ENCODE measurements around the gene SNHG17. TPM values are rescaled to one million over a fixed set of nuclear protein-coding genes. Genes with fewer than 3 reads are reported as not detected.

Gene SNHG17
- total and polyA plus RNA-seq, 2 donors (not counting 1 experiment from before 2014, with no cell fraction given), result 49.6 to 78.0 TPM

GRCh38 chr20:38423541-38423940 lies 11.6 kb downstream of the SNHG17 start:
- Histone ChIP-seq H3K9me3 (ENCODE audit: control extremely low read depth in 1 of 3, control insufficient read depth in 2 of 3, insufficient read depth in 1 of 3, low read length in 2 of 3) (no peaks in the 10 kb centered on the region), H3K27me3 (replicated peaks in 1 of 4; ENCODE audit: control extremely low read depth in 1 of 4, control insufficient read depth in 3 of 4, insufficient read depth in 4 of 4, low read length in 3 of 4) (no peaks in the 10 kb centered on the region), H3K27ac (ENCODE audit: low read length in 2 of 2) (no peak overlapping the region), H3K9ac (ENCODE audit: low read length) (no peak overlapping the region), H3K79me2 (ENCODE audit: control insufficient read depth, insufficient read depth, low read length) (peaks cover 3% of the 10 kb centered on the region), H3K4me2 (replicated peaks; ENCODE audit: low read depth, low read length, poor library complexity, severe bottlenecking) (no peak overlapping the region), H3K4me3 (ENCODE audit: control extremely low read depth in 1 of 5, extremely low read depth in 1 of 5, insufficient read depth in 1 of 5, low read depth in 2 of 5, low read length in 4 of 5) (no peak overlapping the region), H3K4me1 (ENCODE audit: control insufficient read depth in 2 of 2, insufficient read depth in 2 of 2, low read length in 2 of 2) (no peaks in the 10 kb centered on the region), H3K36me3 (replicated peaks in 1 of 2; ENCODE audit: control extremely low read depth in 1 of 2, control insufficient read depth in 1 of 2, extremely low read depth in 1 of 2, insufficient read depth in 2 of 2, low read length in 1 of 2) (peaks cover 4 to 86% of the 10 kb centered on the region in 2 experiments), H2AFZ (ENCODE audit: insufficient read depth, low read depth, low read length, poor library complexity, severe bottlenecking) (no peak overlapping the region), H4K20me1 (ENCODE audit: control insufficient read depth, insufficient read depth, low read length, poor library complexity, severe bottlenecking) (peaks cover 65% of the 10 kb centered on the region)
- DNase-seq, result no peak
- no peaks in the 10 kb centered on the region for H3K9me3 Mint-ChIP-seq (ENCODE audit: insufficient read depth)
- no peak overlapping the region for H3K4me3 Mint-ChIP-seq
- peaks cover 12% of the 10 kb centered on the region for H3K4me1 Mint-ChIP-seq
- TF ChIP-seq CTCF (IDR thresholded peaks at IDR 0.05) (no peak), EZH2 (IDR thresholded peaks at IDR 0.05; ENCODE audit: borderline replicate concordance, insufficient read depth, low read depth, low read length, poor library complexity, severe bottlenecking) (no peak)
- CTCF ChIA-PET, result interaction anchor here (1.6 kb wide), 1 partner anchor 11 kb away, joined by 3 read pairs; the partner anchor contains the start of gene SNHG17
- POLR2A ChIA-PET, result no interaction called here
- H3K27me3 Mint-ChIP-seq, result no peaks in the 10 kb centered on the region
- intact Hi-C loops (cut with micrococcal nuclease), result no loop called here
- ATAC-seq (ENCODE audit: low read depth), result no peak
- no peak overlapping the region for H3K27ac Mint-ChIP-seq
- 100% methylated on average over 1 of the region's 4 CpGs for WGBS (ENCODE audit: insufficient coverage)

DNA sequence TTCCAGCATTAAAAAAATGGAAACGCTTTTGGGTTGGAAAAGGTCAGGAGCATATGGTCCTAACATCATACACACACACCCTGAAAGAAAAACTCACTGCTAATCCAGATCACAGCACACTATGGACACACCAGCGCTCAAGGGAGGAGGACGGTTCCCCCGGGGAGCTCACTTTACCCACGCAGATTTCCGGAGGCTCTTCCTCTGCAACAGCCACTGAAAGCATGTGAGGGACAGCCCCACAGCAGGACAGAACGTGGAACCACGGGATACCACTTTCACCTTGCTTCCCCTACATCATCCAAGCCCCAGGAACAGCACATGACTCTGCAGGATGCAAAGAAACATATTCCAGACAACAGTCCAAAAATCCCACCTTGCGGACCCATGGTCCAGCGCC lies 13.2 kb downstream of the SNHG17 start:
- Mint-ChIP-seq H3K9me3 (ENCODE audit: insufficient read depth) (no peaks in the 10 kb centered on the region), H3K4me1 (peaks cover 12% of the 10 kb centered on the region), H3K4me3 (no peak overlapping the region), H3K27me3 (no peaks in the 10 kb centered on the region), H3K27ac (no peak overlapping the region)
- Histone ChIP-seq H3K27ac (ENCODE audit: low read length in 2 of 2) (no peak overlapping the region), H3K27me3 (replicated peaks in 1 of 4; ENCODE audit: control extremely low read depth in 1 of 4, control insufficient read depth in 3 of 4, insufficient read depth in 4 of 4, low read length in 3 of 4) (no peaks in the 10 kb centered on the region), H3K79me2 (ENCODE audit: control insufficient read depth, insufficient read depth, low read length) (peaks cover 2% of the 10 kb centered on the region), H3K4me2 (replicated peaks; ENCODE audit: low read depth, low read length, poor library complexity, severe bottlenecking) (no peak overlapping the region), H3K4me1 (ENCODE audit: control insufficient read depth in 2 of 2, insufficient read depth in 2 of 2, low read length in 2 of 2) (no peaks in the 10 kb centered on the region), H3K4me3 (ENCODE audit: control extremely low read depth in 1 of 5, extremely low read depth in 1 of 5, insufficient read depth in 1 of 5, low read depth in 2 of 5, low read length in 4 of 5) (no peak overlapping the region), H2AFZ (ENCODE audit: insufficient read depth, low read depth, low read length, poor library complexity, severe bottlenecking) (no peak overlapping the region), H3K9me3 (ENCODE audit: control extremely low read depth in 1 of 3, control insufficient read depth in 2 of 3, insufficient read depth in 1 of 3, low read length in 2 of 3) (no peaks in the 10 kb centered on the region), H3K9ac (ENCODE audit: low read length) (no peak overlapping the region), H3K36me3 (replicated peaks in 1 of 2; ENCODE audit: control extremely low read depth in 1 of 2, control insufficient read depth in 1 of 2, extremely low read depth in 1 of 2, insufficient read depth in 2 of 2, low read length in 1 of 2) (peaks cover 4 to 77% of the 10 kb centered on the region in 2 experiments), H4K20me1 (ENCODE audit: control insufficient read depth, insufficient read depth, low read length, poor library complexity, severe bottlenecking) (peaks cover 49% of the 10 kb centered on the region)
- POLR2A ChIA-PET, result no interaction called here
- intact Hi-C loops (cut with micrococcal nuclease), result no loop called here
- CTCF ChIA-PET, result no interaction called here
- ATAC-seq (ENCODE audit: low read depth) (no peak), DNase-seq (no peak)
- WGBS (ENCODE audit: insufficient coverage), result 73% methylated on average over 10 of the region's 10 CpGs
- no peak for TF ChIP-seq CTCF (IDR thresholded peaks at IDR 0.05)

Data from B cell (primary cell).